GM12872 (cell line): ENCODE data around the gene NR2C2.

Source experiments
- TF ChIP-seq, protein P1 (sequence below): IDR thresholded peaks from 3 replicates; pipeline ENCODE4 v1.5.1; 2011; ENCODE audit warnings: low read depth, mild to moderate bottlenecking, low read length, moderate library complexity; ENCODE audit not compliant: insufficient read depth

NR2C2 gene

DNA sequence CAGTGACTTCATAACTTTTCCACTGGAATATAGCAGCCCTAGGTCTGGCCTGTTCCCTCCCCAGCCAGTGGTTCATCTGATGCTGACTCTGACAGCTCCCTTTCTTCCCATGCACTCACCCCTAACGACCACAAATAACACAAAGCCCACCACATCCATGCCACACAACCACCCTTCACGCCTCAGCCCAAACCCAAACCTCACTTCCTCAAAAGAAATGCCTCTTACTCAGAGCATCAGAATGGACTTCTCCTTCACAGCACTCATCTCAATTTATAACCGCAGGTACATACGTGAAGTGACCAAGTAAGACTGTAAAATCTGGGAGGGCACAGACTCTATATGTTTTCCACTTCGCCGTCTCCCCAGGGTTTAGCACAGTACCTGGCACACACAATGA is 150.5 kb downstream of the NR2C2 start:
- TF ChIP-seq, protein P1, sequence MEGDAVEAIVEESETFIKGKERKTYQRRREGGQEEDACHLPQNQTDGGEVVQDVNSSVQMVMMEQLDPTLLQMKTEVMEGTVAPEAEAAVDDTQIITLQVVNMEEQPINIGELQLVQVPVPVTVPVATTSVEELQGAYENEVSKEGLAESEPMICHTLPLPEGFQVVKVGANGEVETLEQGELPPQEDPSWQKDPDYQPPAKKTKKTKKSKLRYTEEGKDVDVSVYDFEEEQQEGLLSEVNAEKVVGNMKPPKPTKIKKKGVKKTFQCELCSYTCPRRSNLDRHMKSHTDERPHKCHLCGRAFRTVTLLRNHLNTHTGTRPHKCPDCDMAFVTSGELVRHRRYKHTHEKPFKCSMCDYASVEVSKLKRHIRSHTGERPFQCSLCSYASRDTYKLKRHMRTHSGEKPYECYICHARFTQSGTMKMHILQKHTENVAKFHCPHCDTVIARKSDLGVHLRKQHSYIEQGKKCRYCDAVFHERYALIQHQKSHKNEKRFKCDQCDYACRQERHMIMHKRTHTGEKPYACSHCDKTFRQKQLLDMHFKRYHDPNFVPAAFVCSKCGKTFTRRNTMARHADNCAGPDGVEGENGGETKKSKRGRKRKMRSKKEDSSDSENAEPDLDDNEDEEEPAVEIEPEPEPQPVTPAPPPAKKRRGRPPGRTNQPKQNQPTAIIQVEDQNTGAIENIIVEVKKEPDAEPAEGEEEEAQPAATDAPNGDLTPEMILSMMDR: no peak
